ENCODE measurements around the gene BCL2L14.

- TF ChIP-seq EP300 (IDR thresholded peaks at IDR 0.05): no peak
- no peak for TF ChIP-seq ELK1 (IDR thresholded peaks at IDR 0.05; ENCODE audit: low read depth, low read length)
These were observed 41.1 kb upstream of the BCL2L14 start for GRCh38 chr12:12029653-12030052.
